PC-3 (cell line): ENCODE measurements around the gene SLC48A1. TPM values are rescaled to one million over a fixed set of nuclear protein-coding genes. Genes with fewer than 3 reads are reported as not detected.

Experiments
- ATAC-seq: fragments of 200-7000 bp; cut with Tn5 transposase; 2 replicates; pipeline ENCODE4 v1.9.1; 2020; ENCODE audit warnings: mild to moderate bottlenecking, moderate library complexity
- BruUV-seq: library from RNA; stranded (reverse); fragments of 400-500 nt; replicated peaks from 2 replicates; lab custom pipeline; 2021; lab: Mats Ljungman, UMichigan
- CTCF ChIA-PET: fragments of 300-600 bp; sonication (Branson Sonifier 250); formaldehyde crosslinking; loops from one replicate; lab custom pipeline; 2022; ENCODE audit warnings: antibody characterized with exemption; lab: Charles Lee
- POLR2A ChIA-PET: fragments of 300-600 bp; sonication (Branson Sonifier 250); formaldehyde crosslinking; loops from one replicate; lab custom pipeline; 2022; ENCODE audit warnings: antibody characterized with exemption; ENCODE audit not compliant: unreplicated experiment; lab: Charles Lee
- DNase-seq: peaks from one replicate; pipeline ENCODE4 v3.0.0-alpha.2; 2015
- H2AFZ ChIP-seq: fragments of 300-600 bp; sonication (generic); 2 replicates; pipeline ENCODE4 v1.6.0; 2016; ENCODE audit warnings: antibody characterized with exemption, low read length
- H3F3A ChIP-seq: fragments of 300-600 bp; sonication (generic); one replicate; pipeline ENCODE4 v1.6.0; 2017; ENCODE audit warnings: antibody characterized with exemption, low read length, control low read depth, mild to moderate bottlenecking; ENCODE audit not compliant: unreplicated experiment
- H3K27ac ChIP-seq: fragments of 300-600 bp; sonication (generic); 2 replicates; pipeline ENCODE4 v1.5.1; 2016; ENCODE audit warnings: mild to moderate bottlenecking, low read length
- H3K27me3 ChIP-seq: fragments of 300-600 bp; sonication (generic); 2 replicates; pipeline ENCODE4 v1.6.1; 2016; ENCODE audit warnings: low read length, mixed read lengths
- H3K36me3 ChIP-seq: fragments of 300-600 bp; sonication (generic); 2 replicates; pipeline ENCODE4 v1.6.1; 2016; ENCODE audit warnings: low read depth, mixed run types, low read length, mixed read lengths
- H3K4me1 ChIP-seq: fragments of 300-600 bp; sonication (generic); 2 replicates; pipeline ENCODE4 v1.5.1; 2016; ENCODE audit warnings: low read length; ENCODE audit not compliant: insufficient read depth
- H3K4me2 ChIP-seq: fragments of 300-600 bp; sonication (generic); 2 replicates; pipeline ENCODE4 v1.6.0; 2016; ENCODE audit warnings: low read length
- H3K4me3 ChIP-seq: fragments of 300-600 bp; sonication (generic); 2 replicates; pipeline ENCODE4 v1.5.1; 2016; ENCODE audit warnings: mild to moderate bottlenecking, low read length, mixed read lengths
- H3K79me2 ChIP-seq: fragments of 300-600 bp; sonication (generic); 2 replicates; pipeline ENCODE4 v1.6.1; 2017; ENCODE audit warnings: low read length, mixed read lengths
- H3K9ac ChIP-seq: fragments of 300-600 bp; sonication (generic); 2 replicates; pipeline ENCODE4 v1.6.0; 2016; ENCODE audit warnings: mild to moderate bottlenecking, low read length
- H3K9me2 ChIP-seq: fragments of 300-600 bp; sonication (generic); replicated peaks from 2 replicates; pipeline ENCODE4 v1.6.1; 2016; ENCODE audit warnings: mixed run types, low read length, mixed read lengths
- H3K9me3 ChIP-seq: fragments of 300-600 bp; sonication (generic); 2 replicates; pipeline ENCODE4 v1.6.1; 2016; ENCODE audit warnings: low read length, mixed read lengths
- H4K20me1 ChIP-seq: fragments of 300-600 bp; sonication (generic); 2 replicates; pipeline ENCODE4 v1.6.1; 2016; ENCODE audit warnings: low read length, mixed read lengths
- CTCF ChIP-seq: fragments of 300-600 bp; sonication (generic); conservative IDR thresholded peaks from 2 replicates; pipeline ENCODE4 v1.5.1; 2017; ENCODE audit warnings: antibody characterized with exemption, low read depth, mild to moderate bottlenecking, low read length
- EZH2 ChIP-seq: fragments of 300-600 bp; sonication (generic); IDR thresholded peaks from one replicate; pipeline ENCODE4 v1.6.1; 2017; ENCODE audit warnings: antibody characterized with exemption, mild to moderate bottlenecking, low read length; ENCODE audit not compliant: unreplicated experiment
- EZH2phosphoT487 ChIP-seq: fragments of 300-600 bp; sonication (generic); IDR thresholded peaks from 2 replicates; pipeline ENCODE4 v1.6.1; 2018; ENCODE audit warnings: mild to moderate bottlenecking, antibody characterized with exemption, low read length, borderline replicate concordance
- intact Hi-C: fragments of 100-400 bp; cut with micrococcal nuclease; formaldehyde crosslinking; loops from 2 replicates; pipeline ENCODE4 v1.9.0; 2023
- total RNA-seq: library from RNA; depleted of rRNA; stranded (reverse); fragments of >200 nt; gene quantifications from 2 replicates; pipeline ENCODE4 v1.2.3, GENCODE V29; 2014

SLC48A1 gene
- total RNA-seq, 1 experiment from 2014 or later, result 21.4 TPM

GRCh38 chr12:47781479-47782371, 8.7 kb downstream of the SLC48A1 start:
- H3K4me1 ChIP-seq, result 0 out of 2 replicates have a peak, but pooled peaks cover 2% of the 10 kb centered on the region
- intact Hi-C loops, result no loop called here
- TF ChIP-seq CTCF (no peak), EZH2phosphoT487 (no peak), EZH2 (no peak)
- H3K36me3 ChIP-seq, result peaks cover 26% of the 10 kb centered on the region
- no TSS peak for BruUV-seq
- H3K27ac ChIP-seq, result no peak overlapping the region
- no peak overlapping the region for H2AFZ ChIP-seq
- CTCF ChIA-PET, result interaction anchor here (0.6 to 1.7 kb wide), 3 partner anchors 41 to 66 kb away, joined by 5 read pairs; no protein-coding TSS in a partner anchor
- peak; percentile 25 for DNase-seq
- no peak overlapping the region for H3K9ac ChIP-seq
- H4K20me1 ChIP-seq, result no peaks in the 10 kb centered on the region
- H3K27me3 ChIP-seq, result no peaks in the 10 kb centered on the region
- H3K9me2 ChIP-seq, result no peaks in the 10 kb centered on the region
- ATAC-seq, result peak; percentile 4; the same call in 1 of the 2 replicates
- H3F3A ChIP-seq, result peaks cover 4% of the 10 kb centered on the region
- no peak overlapping the region for H3K4me3 ChIP-seq
- POLR2A ChIA-PET, result interaction anchor here (0.6 kb wide), 1 partner anchor 41 kb away, joined by 4 read pairs; no protein-coding TSS in a partner anchor
- no peak overlapping the region for H3K4me2 ChIP-seq
- H3K9me3 ChIP-seq, result no peaks in the 10 kb centered on the region
- H3K79me2 ChIP-seq, result no peaks in the 10 kb centered on the region

DNA sequence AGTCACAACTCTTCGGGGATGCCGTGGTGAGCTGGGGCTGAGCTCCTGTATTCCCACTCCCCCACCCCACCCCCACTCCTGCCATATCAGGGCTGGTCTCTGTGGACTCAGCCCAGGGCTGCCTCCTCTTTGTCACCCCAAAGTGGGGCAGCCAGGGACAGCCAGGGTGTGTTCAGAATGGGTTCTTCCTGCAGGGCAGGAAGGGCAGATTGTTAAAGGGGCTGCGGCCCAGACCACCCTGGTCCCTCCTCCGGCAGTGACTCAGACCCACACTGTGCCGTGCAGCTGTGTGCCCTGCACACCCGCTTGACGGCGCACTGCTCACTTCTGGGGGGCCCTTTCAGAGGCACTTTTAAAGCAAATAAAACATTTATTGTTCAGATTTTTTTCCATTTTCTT, 9.3 kb downstream of the SLC48A1 start:
- no peak overlapping the region for H3K4me3 ChIP-seq
- ChIA-PET POLR2A (interaction anchor here (0.6 kb wide), 1 partner anchor 41 kb away, joined by 4 read pairs; no protein-coding TSS in a partner anchor), CTCF (interaction anchor here (0.6 to 1.7 kb wide), 2 partner anchors 40 to 56 kb away, joined by 5 read pairs; no protein-coding TSS in a partner anchor)
- no peak overlapping the region for H3K4me2 ChIP-seq
- H4K20me1 ChIP-seq, result no peaks in the 10 kb centered on the region
- no peak overlapping the region for H3K9ac ChIP-seq
- no peak overlapping the region for H3K27ac ChIP-seq
- H3K9me3 ChIP-seq, result no peaks in the 10 kb centered on the region
- TF ChIP-seq EZH2phosphoT487 (no peak), EZH2 (no peak), CTCF (no peak)
- ATAC-seq, result no peak
- no peak overlapping the region for H2AFZ ChIP-seq
- intact Hi-C loops, result no loop called here
- H3K27me3 ChIP-seq, result no peaks in the 10 kb centered on the region
- H3K4me1 ChIP-seq, result no peaks in the 10 kb centered on the region
- no peak for DNase-seq
- H3K9me2 ChIP-seq, result no peaks in the 10 kb centered on the region
- H3K36me3 ChIP-seq, result peaks cover 32% of the 10 kb centered on the region
- peaks cover 4% of the 10 kb centered on the region for H3F3A ChIP-seq
- H3K79me2 ChIP-seq, result no peaks in the 10 kb centered on the region
- BruUV-seq, result no TSS peak
